ENCODE results near the gene B3GNT9. TPM values are rescaled to one million over a fixed set of nuclear protein-coding genes. Genes with fewer than 3 reads are reported as not detected.

B3GNT9 gene
- total RNA-seq, 6 experiments from 2014 or later, result 0.95 to 3.9 (median 1.7) TPM

- Histone ChIP-seq H3K4me3 (peak overlapping the region; percentile 30 to 99 (median 97)), H3K27ac (peak overlapping the region; percentile 69 to 82 (median 82)), H3K9me3 (no peaks in the 10 kb centered on the region), H3K36me3 (peaks cover 0 to 6% (median 0%) of the 10 kb centered on the region in 4 donors), H3K4me1 (peaks cover 0 to 59% (median 11%) of the 10 kb centered on the region in 4 donors), H3K27me3 (no peaks in the 10 kb centered on the region)
- DNase-seq (no peak), ATAC-seq (no peak)
- 14% methylated on average over 3 of the region's 4 CpGs for WGBS (ENCODE audit: insufficient coverage, low coverage, low lambda C conversion rate, missing lambda C conversion rate)
- intact Hi-C loops (cut with DNase I), result no loop called here
- TF ChIP-seq CTCF (IDR thresholded peaks at IDR 0.05) (no peak), POLR2A (IDR thresholded peaks at IDR 0.05) (no peak)
Observed at GRCh38 chr16:67111951-67112444, 38.8 kb downstream of the B3GNT9 start.

- H3K36me3 ChIP-seq, result no peaks in the 10 kb centered on the region
- WGBS (ENCODE audit: insufficient coverage, low coverage, low lambda C conversion rate, missing lambda C conversion rate), result 4% methylated on average over 4 of the region's 63 CpGs
- no peaks in the 10 kb centered on the region for H3K9me3 ChIP-seq
- H3K4me3 ChIP-seq, result peak within 1 kb of the TSS; percentile 97 to 99 (median 99)
- H3K27me3 ChIP-seq, result no peaks in the 10 kb centered on the region
- intact Hi-C loops (cut with DNase I), result loop anchor here (10.0 kb wide), 2 partner anchors 45 to 85 kb away; partner anchors contain the start of genes B3GNT9 (in 1 of the 2), CBFB (in 1 of the 2), FBXL8 (in 1 of the 2) and TRADD (in 1 of the 2)
- peaks cover 0 to 37% (median 5%) of the 10 kb centered on the region in 4 donors for H3K4me1 ChIP-seq
- TF ChIP-seq CTCF (IDR thresholded peaks at IDR 0.05) (no peak), POLR2A (IDR thresholded peaks at IDR 0.05) (peak; percentile 68)
- H3K27ac ChIP-seq, result peak within 1 kb of the TSS; percentile 82
- DNase-seq (peak; percentile 96 to 97 (median 97)), ATAC-seq (peak; percentile 79 to 89 (median 84))
Observed at GRCh38 chr16:67109407-67110135, 41.2 kb downstream of the B3GNT9 start, which contains the start of gene PHAF1. TSS of gene PHAF1 (plus strand) at chr16:67109941. CDS start at chr16:67110176, 235 bp downstream.

GRCh38 chr16:67108931-67109406 lies 41.8 kb downstream of the B3GNT9 start:
- intact Hi-C loops (cut with DNase I), result loop anchor here (10.0 kb wide), 2 partner anchors 46 to 84 kb away; partner anchors contain the start of genes B3GNT9 (in 1 of the 2), CBFB (in 1 of the 2), FBXL8 (in 1 of the 2) and TRADD (in 1 of the 2)
- no peak for TF ChIP-seq CTCF (IDR thresholded peaks at IDR 0.05)
- 100% methylated on average over 5 of the region's 18 CpGs for WGBS (ENCODE audit: insufficient coverage, low coverage, low lambda C conversion rate, missing lambda C conversion rate)

GRCh38 chr16:67108489-67108888 lies 42.3 kb downstream of the B3GNT9 start:
- peaks cover 0 to 27% (median 3%) of the 10 kb centered on the region in 4 donors for H3K4me1 ChIP-seq
- intact Hi-C loops (cut with DNase I), result loop anchor here (10.0 kb wide), 2 partner anchors 46 to 84 kb away; partner anchors contain the start of genes B3GNT9 (in 1 of the 2), CBFB (in 1 of the 2), FBXL8 (in 1 of the 2) and TRADD (in 1 of the 2)
- H3K4me3 ChIP-seq, result no peak overlapping the region
- no peak for ATAC-seq
- H3K36me3 ChIP-seq, result no peaks in the 10 kb centered on the region
- no peaks in the 10 kb centered on the region for H3K9me3 ChIP-seq
- DNase-seq, result no peak
- no peak for TF ChIP-seq POLR2A (IDR thresholded peaks at IDR 0.05)
- no peak for TF ChIP-seq CTCF (IDR thresholded peaks at IDR 0.05)
- 97% methylated on average over 6 of the region's 6 CpGs for WGBS (ENCODE audit: insufficient coverage, low coverage, low lambda C conversion rate, missing lambda C conversion rate)
- H3K27me3 ChIP-seq, result no peaks in the 10 kb centered on the region
- H3K27ac ChIP-seq, result no peak overlapping the region

More at GRCh38 chr16:67108931-67109406, 41.8 kb downstream of the B3GNT9 start:
- Histone ChIP-seq H3K27me3 (no peaks in the 10 kb centered on the region), H3K9me3 (no peaks in the 10 kb centered on the region), H3K4me3 (peak overlapping the region; percentile 97 to 99 (median 99)), H3K36me3 (no peaks in the 10 kb centered on the region), H3K27ac (peak overlapping the region; percentile 45 to 82 (median 82)), H3K4me1 (peaks cover 0 to 31% (median 3%) of the 10 kb centered on the region in 4 donors)
- ATAC-seq (no peak), DNase-seq (peak in 1 of 3 donors; percentile 64)
